Epithelial cell of prostate (primary cell): ENCODE data around the gene RDH8.

ENCODE experiments used
- DNase-seq: peaks from one replicate; pipeline ENCODE4 v3.0.0-alpha.2; 2011; ENCODE audit warnings: low read depth, low spot score
- H3K27ac ChIP-seq: fragments of 450-650 bp; 2 replicates; pipeline ENCODE4 v1.5.1; 2017; ENCODE audit warnings: mild to moderate bottlenecking

Gene RDH8, protein sequence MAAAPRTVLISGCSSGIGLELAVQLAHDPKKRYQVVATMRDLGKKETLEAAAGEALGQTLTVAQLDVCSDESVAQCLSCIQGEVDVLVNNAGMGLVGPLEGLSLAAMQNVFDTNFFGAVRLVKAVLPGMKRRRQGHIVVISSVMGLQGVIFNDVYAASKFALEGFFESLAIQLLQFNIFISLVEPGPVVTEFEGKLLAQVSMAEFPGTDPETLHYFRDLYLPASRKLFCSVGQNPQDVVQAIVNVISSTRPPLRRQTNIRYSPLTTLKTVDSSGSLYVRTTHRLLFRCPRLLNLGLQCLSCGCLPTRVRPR

DNA sequence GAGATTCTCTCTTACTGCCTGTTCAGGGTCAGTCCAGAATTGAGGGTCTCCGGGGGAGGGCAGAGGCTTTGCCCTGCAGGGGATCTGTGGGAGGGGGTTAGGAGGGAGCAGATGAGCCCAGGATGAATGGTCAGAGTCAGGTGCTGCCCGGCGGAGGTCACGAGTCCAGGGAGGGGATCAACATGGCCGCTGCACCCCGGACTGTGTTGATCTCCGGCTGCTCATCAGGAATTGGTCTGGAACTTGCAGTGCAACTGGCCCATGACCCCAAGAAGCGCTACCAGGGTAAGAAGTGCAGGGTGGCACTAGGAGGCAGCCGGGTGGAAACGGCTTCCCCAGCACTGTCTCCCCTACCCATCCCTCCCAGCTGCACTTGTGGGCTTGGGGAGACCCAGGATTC is at the start of gene RDH8:
RDH8 (plus strand) TSS at position 168 of the 400 bp plus-strand sequence; CDS start at position 183, 15 bp downstream.
- no peak within 1 kb of the TSS for H3K27ac ChIP-seq
- no peak for DNase-seq

DNA sequence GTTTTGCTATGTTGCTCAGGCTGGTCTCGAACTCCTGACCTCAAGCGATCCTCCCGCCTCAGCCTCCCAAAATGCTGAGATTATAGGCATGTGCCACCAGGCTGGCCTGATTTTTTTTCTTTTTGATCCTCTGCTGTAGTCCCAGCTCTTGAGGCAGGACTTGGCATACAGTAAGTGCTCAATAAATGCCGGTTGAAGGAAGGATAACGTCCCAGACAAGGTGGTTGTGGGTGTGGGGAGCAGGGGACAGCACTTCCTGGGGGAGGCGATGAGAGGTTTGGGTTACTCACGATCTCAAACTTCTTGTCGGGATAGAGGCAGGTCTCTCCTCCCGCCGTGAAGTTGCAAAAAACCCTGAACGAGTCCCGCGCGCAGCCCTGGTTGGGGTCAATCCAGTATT is 47.3 kb upstream of the RDH8 start:
- no peak overlapping the region for H3K27ac ChIP-seq
- no peak for DNase-seq

DNA sequence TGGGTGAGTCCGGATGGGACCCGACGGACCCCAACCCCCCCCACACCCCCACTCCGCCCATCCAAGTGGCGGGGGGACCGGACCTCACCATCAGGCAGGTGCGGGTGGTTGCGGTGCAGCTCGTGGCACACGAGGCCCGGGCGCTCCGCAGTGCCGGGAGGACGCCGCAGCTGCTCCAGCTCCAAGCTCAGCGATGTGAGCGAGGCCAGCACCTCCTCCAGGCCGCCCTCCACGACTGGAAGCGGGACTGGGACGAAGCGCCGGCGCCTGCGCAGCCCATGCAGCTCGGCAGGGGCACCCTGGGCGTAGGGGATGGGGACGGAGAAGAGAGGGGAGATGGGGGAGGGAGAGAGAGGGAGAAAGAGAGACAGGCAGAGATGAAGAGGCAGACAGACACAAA is 46.8 kb upstream of the RDH8 start:
- DNase-seq: no peak
- H3K27ac ChIP-seq: no peak overlapping the region

DNA sequence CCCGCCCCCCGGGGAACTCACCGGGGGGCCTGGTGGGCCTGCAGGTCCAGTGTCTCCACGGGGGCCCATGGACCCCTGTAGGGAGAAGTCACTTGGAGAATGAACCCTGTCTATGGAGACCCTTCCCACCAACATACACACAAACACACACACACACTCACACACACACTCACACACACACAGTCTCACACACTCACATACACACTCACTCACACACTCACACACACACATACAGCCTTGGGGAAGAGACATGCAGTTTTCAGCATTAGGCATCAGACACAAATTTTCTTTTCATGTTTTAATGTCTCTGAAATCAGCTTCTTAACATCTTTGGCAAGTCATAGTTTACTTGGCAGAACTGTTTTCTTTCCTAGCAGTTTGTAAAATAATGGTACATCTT is 46.0 kb upstream of the RDH8 start:
- H3K27ac ChIP-seq: no peak overlapping the region
- no peak for DNase-seq

DNA sequence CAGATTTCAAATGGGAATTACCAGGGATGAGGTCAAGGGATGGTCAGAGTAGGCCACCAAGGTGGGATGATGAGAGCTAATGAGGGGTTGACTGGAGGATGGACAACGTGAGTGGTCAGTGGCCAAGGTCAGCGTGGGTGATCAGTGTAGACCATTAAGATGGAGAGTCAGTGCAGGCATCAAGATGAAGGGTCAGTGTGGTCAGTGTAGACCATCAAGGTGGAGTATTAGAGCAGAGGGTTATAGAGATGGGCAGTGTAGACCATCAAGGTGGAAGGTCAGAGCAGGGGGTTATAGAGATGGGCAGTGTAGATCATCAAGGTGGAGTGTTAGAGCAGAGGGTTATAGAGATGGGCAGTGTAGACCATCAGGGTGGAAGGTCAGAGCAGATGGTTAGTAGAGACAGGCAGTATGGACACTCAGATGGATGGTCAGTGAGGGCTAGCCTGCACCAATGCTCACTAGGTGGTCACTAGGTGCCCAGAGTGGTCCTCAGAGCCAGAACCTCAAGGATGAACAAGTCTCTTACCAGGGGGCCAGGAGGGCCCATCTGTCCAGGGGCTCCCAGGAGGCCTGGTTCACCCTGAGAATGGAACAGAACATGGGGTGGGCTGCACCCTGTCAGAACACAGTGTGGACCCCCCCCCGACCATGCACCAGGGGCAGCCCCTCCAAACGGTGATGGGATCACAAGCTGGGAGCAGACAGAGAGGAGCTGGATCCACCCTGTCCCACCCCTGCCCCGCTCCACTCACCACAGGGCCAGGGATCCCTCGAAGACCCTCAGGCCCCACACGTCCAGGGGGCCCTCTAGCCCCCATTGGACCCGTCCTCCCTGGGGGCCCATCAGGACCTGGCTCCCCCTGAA is 44.2 kb upstream of the RDH8 start:
- H3K27ac ChIP-seq: no peak overlapping the region
- no peak for DNase-seq

DNA sequence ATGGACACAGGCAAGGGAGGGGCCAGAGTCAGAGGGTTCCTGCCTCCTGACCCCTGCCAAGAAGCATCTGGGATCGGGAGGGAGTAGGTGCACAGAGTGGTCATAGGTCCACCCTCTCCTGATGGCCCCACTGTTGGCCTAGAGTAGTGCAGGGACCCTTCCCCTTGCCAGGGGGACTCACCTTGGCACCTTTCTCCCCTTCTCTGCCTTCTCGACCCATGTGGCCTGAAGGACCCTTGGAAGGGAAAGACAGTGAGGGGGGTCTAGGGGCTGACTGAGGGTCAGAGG is 43.7 kb upstream of the RDH8 start:
- H3K27ac ChIP-seq: no peak overlapping the region
- no peak for DNase-seq

DNA sequence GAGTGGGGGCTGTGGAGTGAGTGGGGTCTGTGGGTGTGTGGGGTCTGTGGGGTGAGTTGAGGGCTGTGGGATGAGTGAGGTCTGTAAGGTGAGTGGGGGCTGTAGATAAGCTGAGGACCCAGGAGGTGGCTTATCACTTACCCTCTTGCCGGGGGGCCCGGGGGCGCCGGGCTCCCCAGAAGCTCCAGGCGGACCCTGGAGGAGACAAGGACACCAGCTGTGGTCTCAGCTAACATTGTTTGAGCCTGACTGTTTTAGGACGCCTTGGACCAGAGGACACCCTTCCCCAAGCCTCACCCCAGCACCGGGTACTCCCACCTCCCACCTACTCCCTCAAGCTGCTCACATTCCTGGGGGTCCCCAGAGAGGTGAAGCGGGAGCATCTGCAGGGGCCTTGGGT is 42.8 kb upstream of the RDH8 start:
- no peak overlapping the region for H3K27ac ChIP-seq
- DNase-seq: no peak

DNA sequence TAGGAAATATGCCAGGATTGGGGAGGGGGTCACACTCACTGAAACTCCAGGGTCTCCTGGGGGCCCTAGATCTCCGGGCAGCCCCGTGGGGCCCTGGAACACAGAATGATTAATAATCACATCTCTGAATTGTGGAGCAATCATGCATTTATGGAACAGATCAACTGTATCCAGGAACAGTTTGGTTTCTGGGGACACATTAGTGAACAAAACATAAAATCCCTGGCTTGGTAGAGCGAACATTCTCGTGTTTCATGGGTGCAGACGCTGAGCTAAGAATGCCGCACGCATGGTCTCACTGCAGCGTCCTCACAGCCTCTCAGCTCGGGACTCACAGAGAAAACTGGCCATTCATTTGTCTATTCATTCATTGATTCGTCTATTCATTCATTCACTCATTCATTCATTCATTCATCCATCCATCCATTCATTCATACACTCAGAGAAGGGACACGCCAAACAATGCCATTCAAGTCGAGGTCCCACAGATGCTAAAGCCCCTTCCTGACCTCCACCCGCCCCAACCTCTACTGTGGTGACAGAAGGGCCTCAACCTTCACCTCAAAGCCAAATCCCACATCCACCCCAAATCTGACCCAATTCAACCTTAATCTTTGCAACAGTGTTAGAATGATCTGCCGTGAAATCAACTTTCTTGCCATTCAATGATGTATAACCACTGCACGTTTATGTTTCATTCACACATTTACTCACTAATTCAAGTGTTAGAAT is 42.0 kb upstream of the RDH8 start:
- no peak for DNase-seq
- no peak overlapping the region for H3K27ac ChIP-seq

DNA sequence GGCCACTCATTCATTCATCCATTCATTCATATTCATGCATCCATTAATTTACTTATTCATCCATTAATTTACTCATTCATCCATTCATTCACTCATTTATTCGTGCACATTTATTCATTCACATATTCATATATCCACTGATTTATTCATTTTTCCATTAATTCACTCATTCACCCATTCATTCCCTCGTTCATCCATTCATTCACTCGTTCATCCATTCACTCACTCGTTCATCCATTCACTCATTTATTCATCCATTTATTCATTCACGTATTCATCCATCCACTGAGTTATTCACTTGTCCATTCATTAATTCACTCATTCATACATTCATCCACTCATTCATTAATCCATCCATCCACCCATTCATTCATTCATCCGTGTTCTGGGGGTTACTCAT is 41.2 kb upstream of the RDH8 start:
- no peak for DNase-seq
- H3K27ac ChIP-seq: no peak overlapping the region

DNA sequence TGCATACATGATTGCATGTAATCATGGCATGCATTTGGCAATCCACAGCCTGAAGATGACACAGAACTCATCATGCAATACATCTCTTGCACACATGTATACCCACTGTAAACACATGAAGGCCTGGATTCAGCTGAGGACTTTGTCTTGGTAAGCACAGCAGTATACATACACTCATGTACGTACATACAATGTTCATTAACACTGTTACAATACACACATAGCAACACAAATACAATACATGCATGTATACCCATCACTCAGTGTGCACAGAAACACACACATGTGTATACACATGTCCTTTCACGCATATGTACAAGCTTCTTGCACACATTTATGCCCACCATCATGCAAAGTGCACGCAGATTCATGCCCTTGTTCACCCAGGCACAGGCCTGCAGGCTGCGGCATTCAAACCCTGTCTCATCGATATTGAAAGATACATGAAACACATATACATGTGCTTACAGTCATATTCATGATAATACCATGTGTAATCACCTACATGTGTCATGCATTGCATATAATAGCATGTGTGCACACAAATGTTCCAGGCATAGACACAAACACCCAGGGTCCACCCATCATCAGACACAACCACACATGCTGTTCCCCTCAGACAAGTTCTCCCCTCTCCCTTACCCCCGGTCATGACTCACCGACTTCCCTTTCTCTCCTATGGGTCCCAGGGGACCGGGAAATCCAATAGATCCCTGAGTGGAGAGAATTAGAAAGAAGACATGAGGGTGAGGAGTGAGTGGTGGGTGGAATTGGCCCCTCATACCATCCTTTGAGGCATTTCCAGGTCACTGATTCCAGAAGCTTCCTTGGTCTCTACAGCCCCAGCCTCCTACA is 31.6 kb upstream of the RDH8 start:
- no peak for DNase-seq
- no peak overlapping the region for H3K27ac ChIP-seq

DNA sequence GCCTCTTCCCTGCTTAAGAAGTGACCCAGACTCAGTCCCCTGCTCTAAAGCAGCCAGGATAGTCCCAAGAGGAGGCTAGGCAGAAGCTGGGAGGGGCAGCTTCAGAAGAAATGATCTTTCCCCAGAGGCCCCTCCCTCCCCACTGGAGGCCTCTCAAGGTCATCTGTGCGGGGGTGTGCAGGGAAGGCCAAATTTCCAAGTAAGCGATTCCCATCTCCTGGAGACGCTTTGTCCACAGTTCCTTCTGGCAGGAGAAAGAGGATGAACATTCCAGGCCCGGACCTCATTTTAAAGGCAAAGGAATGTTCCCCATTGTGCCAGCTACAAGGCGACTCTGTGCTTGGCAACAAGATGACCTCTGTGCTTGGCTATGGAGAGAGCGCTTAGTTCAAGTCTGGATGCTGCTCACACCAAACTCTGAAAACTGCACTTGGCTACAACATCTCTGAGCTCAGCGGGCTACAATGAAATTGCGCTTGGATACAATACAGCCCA is 26.4 kb upstream of the RDH8 start:
- no peak overlapping the region for H3K27ac ChIP-seq
- no peak for DNase-seq

DNA sequence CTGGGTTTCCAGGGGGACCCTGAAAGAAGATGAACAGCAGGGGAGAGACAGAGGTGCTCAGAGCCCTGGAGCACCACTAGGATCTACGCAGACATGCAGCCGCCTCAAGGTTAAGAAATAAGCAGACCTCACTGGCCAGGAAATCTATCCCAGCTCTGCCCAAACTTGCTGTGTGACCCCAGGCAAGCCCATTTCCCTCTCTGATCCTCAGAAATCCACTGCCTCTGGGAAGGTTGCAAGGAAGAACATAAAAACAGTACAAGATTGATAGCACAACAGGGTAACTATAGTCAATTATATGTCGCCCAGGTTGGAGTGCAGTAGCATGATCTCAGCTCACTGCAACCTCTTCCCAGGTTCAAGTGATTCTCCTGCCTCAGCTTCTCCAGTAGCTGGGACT is 23.8 kb upstream of the RDH8 start:
- DNase-seq: no peak
- H3K27ac ChIP-seq: no peak overlapping the region

DNA sequence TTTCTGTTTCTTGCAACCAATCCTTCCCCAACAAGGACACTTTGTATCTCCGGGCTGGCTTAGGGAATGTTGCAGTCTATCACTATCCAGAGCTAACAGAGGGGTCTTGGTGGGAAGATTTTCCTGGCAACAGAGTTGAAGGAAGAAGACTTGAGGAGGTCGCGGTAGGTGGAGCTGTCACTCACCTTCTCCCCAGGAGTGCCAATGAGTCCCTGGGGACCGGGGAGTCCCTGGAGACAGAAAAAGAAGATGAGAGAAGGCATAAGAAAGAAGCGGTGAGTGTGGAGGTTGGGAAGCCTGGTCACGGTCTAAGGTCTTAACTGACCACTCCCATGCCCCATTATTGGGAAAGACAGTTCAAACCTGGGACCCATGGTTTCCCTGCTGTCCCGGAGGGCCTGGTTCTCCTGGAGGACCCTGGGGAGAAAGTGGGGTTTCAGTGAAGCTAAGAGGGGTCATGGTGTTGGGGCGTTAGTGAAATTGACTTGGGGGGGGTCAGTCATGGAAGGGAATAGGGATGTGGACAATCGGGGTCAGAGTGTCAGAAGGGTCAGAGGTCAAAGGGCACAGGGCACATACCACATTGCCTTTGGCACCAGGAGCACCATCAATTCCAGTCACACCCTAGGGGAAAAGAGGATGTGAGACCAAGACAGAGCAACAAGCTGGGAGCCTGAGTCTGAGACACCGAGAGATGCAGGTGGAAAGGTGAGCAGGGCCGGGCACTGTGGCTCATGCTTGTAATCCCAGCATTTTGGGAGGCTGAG is 21.7 kb upstream of the RDH8 start:
- no peak overlapping the region for H3K27ac ChIP-seq
- DNase-seq: no peak

DNA sequence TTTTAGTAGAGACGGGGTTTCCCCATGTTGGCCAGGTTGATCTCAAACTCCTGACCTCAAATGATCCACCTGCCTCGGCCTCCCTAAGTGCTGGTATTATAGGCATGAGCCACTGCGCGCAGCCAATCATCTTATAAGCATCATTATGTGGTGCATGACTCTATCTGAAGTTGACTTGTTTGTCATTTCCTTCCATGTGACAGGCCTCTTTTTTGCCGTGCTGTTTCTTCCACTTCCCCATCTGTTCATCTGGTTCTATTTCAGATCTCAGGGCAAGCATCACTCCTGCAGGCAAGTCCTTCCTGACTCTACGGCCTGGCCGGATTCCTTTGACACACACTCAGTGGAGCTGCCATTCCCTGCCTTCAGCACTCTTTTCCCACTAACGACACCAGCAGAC is 18.2 kb upstream of the RDH8 start:
- H3K27ac ChIP-seq: no peak overlapping the region
- DNase-seq: no peak

DNA sequence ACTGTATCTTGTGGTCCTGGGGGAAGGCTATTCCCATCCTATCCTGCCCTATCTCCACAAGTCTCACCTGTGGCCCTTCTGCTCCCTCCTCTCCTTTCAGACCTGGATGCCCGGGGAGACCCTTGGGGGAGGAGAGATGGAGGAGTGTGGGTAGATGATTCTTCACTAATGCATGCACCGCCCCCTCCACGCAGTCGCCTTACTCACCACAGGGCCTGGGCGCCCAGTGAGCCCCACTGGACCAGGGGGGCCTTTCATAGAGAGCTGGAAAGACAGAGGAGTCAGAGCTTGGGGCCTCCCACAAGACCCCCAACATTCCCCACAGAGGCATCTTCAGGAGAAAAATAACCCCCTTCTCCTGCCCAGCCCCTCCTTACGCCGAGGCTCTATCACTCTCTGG is 17.3 kb upstream of the RDH8 start:
- H3K27ac ChIP-seq: no peak overlapping the region
- no peak for DNase-seq

DNA sequence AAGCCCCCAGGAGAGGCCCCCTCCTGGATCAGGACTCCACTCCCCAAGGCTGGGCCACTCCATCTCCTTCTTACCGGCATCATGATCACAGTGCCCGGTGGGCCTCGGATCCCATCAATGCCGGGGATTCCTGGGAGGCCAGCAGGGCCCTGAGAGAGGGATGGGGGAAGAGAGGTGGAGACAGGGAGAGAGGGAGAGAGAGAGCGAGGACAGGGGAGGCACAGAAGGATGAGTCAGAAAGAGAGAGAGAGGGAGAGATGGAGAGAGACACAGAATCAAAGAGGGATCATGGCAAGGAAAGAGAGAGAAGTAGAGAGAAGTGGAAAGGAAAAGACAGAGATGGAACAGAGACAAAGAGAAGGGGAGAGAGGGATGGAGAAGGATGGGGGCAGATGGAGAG is 16.7 kb upstream of the RDH8 start:
- no peak for DNase-seq
- no peak overlapping the region for H3K27ac ChIP-seq

DNA sequence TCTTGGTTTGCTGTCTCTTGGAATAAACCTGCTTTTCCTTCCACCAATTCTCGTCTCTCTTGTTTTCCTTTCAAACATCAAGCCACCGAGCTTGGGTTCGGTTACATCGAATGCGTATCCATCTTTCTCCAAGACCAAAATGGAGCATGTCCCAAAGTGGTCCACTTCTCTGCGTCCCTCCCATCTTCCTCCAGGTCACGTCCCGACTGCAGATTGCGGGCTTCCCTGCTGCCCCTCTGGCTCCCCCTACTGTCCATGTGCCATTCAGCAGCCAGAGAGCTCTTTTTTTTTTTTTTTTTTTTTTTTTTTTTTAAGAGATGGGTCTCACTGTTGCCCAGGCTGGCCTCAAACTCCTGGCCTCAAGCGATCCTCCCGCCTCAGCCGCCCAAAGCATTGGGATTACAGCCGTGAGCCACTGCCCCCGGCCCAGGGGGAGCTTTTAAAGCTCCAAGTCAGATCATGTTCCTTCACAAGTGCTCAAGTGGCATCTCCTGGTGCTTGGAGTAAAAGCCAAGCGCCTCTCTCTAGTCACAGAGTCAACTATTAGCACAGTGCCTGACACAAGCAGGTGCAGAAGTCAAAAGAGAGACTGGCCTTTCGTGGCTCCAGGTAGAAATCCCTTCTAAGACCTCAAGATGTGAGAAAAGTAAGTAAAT is 13.0 kb upstream of the RDH8 start:
- H3K27ac ChIP-seq: no peak overlapping the region
- no peak for DNase-seq

DNA sequence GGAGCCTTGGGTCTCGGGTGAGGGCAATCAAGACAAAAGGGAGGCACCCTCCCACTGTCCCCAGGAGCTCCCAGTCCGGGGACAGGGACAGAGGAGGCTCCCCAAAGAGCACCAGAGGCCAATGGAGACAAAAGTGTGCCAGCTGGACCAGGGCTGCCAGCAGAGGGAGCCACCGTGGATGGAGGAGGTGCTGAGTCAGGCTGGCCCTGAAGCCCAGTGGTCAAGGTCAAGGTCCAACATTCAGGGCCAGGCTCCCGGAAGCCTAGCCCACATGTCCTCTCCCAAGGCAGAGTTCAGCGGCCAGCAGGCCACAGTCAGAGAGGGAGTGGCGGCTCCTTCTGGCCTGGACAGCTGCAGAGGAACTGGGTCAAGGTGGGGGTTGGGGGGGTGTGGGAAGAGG is 11.4 kb upstream of the RDH8 start:
- no peak overlapping the region for H3K27ac ChIP-seq
- DNase-seq: no peak

DNA sequence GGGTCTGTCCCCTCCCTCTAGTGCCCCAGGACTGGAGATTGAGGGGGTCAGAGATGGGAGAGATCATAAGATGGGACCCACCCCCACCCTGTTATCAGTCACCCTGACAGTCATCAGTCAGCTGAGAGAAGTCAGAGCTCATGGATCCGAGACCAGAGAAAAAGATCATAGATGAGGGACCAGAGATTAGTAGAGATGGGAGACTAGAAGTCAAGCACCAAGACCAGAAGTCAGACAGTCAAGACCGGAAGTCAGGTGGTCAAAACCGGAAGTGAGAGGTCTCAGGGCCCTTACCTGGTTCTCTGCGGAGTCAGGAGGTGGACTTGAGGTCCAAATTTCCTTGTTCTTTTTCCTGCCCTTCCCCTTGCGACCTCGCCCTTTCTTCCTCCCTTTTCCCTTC is 10.0 kb upstream of the RDH8 start:
- no peak overlapping the region for H3K27ac ChIP-seq
- no peak for DNase-seq
